NCI-H1694 (cell line): ENCODE data around the gene PCP2.
A peak's percentile ranks its signal among the peaks of the same experiment; 100 is the strongest.

Source experiments
- DNase-seq: peaks from one replicate; lab custom pipeline; 2025; lab: John Stamatoyannopoulos, UW

The PCP2 gene

DNA sequence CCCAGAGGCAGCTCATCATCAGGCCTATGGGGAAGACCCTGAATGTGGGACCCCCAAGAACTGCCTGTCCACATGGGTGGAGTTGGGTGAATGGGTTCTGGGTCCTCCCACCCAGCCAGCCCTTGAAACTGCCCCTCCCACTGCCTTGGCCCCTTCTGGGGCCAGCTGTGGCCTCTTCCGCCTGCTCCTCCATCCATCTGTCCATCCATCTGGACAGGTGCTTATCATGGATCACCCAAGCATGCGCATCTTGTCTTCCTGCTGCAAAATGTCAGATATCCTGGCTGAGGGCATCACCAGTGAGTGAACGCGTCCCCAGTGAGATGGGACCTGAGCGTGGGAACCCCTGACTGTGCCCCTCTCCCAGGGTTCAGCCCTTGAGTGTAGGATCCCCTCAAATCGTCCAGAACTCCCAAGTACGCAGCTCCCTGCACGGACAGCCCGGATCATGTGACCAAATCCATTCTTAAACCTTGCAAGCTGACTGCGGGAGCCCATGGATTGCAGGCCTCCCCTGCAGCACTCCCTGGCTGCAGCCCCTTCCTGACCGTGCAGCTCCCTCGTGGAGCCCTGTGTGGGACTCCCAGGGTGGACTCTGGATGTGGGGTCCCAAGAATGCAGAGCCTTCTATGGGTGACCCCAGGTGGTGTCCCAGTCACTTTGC is 5.4 kb upstream of the PCP2 start:
- no peak for DNase-seq

DNA sequence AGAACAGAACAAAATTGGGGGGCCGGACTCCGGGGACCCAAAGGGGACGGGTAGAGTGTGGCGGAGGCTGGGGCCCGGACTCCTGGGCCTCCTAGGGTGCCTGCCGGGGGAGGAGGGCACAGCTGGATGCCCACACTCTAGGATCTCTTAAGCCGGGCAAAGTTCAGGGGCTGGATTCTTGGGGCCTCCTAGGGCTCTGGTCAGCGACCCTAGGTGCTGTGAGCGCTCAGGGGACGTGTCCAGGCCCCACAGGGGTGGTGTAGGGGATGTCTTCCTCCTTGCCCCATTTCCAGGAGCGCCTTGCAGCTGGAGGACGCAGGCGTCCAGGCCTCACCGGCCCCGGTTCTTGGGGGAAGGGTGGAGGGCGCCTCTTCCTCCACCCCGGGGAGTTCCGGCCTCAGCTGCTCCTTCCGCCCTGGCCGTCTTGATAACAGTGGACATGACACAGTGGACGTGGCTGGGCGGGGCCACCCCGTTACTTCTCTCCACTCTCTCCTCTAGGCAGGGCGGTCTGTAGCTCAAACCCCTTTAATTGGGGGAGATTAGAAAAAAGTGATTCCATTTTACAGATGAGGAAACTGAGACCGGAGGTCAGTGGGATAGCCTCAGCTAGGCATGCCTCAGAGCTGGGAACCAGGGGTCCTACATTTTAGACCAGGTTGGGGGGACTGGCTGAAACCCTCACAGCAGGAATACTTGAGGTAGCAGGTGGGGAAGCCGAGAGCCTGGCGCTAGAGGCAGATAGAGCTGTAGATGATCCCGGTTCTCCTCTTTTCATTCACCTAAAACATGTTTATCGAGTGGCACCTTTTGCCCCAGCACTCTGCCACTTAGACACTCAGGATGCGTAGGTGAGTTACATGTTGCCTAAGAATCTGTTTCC is 4.1 kb upstream of the PCP2 start:
- no peak for DNase-seq

DNA sequence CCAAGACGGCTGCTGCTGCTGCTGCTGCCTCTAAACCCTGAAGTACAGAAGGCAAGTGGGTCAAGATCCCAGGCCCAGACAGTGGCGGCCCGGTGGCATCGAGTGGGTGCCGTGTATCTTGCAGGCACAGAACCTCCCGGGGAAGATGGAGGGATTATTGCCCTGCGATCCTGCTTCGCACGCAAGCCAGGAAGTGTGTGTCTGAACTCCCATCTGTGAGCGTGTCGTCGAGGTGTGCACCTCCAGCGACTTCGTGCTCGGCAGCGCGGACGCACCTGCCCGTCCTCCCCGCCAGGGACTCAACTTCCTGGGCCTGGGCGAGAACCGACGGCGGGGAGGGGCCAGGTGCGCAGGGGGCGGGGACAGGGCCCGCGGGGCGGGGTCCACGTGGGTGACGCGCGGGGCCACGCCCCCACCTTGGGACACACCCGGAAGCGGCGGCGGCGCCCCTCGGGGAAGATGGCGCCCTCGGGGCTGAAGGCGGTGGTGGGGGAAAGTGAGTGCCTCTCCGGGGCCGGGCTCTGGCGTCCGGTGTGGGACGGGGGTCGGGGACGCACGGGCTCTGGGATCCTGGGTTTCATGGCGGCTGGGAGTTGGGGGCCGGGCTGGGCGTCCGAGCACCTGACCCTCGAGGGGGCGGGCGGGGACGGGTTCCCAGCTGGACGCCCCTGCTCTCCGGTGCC is 3.3 kb upstream of the PCP2 start, which contains the start of gene STXBP2:
STXBP2 (plus strand) TSS at position 420 of the 683 bp plus-strand sequence; CDS start at position 460, 40 bp downstream.
- DNase-seq = no peak

DNA sequence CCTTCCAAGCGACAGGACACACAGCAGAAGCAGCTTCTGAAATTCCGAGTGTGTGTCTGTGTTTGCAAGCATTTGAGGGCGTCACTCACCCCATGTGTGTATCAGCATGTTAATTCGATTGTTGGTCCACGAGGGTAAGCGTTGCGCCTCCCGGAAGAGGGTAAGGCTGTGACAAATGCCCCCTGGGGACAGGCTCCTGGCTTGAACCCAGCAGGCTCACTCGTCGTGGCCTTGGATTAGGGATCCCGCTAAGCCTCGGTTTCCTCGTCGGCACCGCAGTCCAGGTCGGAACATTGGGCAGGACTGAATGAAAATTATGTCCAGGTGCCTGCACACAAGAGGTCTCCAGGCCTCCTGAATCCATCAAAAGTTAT is 2.8 kb upstream of the PCP2 start:
- no peak for DNase-seq

DNA sequence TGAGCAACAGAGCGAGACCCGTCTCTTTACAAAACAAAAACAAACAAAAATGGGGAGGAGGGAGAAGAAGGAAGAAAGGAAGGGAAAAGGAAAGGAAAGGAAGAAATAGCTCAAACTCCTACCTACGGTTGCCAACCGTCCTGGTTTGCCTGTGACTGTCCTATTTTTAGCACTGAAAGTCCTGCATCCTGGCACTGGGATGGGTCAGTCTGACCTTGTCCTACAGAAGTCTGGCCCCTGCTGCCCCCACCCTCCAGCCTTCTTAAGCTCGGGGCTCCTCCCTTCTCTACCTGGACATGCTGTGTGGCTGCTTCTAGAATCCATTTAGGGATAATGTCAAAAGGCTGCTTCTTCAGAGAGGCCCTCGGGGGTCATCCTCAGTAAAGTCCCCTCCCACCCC is 2.2 kb upstream of the PCP2 start:
- no peak for DNase-seq

DNA sequence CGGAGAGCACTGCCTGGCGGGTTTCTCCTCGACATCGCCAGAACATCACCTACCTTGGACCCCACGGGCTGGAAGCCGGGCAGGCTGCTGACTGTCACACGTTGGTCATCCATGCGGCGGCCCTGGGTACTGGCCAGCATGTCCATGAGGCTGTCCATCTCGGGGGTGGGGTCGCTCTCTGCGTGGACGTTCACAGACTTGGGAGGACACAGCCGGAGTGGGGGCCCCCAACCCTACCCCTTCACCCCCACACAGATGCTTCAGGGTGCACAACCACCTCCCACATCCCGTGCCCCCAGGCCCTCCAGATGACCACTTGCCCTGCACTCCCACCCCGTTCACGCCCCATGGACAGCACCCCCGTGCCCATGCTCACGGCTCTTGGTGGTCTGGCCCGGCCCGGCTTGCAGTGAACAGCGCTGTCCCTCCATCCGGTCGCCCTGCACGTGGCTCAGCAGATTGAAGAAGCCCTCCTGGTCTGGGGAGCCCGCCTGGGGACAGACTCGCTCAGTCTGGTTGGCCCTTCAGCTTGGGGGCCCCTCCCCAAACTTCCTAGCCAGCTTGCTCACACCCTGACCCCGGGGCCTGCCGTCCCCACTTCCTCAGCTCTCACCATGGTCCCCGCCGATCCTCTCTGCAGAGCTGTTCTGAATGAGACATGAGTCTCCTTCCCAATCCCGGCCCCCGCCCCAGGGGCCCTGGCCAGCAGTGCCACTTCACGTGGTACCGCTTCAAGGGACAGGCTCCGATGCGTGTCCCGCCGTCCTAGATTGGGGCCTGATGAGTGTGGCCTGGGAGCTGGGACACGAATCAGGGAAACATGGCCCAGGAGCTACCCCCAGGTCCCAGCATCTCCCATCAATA is 947 bp downstream of the PCP2 start:
- DNase-seq = no peak

DNA sequence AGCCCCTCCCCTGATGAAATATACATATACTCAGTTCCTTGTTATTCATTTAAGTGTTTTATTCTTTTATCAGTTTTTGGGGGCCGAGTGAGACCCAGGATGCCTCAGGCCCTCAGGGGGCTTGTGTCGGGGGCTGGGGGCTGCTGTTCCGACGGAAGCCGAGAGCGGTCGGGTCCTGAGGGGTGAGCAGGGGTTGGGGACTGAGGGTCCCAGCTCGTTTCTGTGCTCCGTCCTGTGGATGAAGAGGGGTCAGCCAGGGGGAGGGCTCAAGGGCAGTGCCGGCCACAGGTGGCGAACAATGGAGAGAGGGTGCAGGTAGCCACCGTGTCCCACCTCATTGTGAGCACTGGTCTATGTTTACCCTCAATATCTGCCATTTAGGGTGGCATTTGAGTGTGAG is 1.9 kb downstream of the PCP2 start:
- DNase-seq = no peak

DNA sequence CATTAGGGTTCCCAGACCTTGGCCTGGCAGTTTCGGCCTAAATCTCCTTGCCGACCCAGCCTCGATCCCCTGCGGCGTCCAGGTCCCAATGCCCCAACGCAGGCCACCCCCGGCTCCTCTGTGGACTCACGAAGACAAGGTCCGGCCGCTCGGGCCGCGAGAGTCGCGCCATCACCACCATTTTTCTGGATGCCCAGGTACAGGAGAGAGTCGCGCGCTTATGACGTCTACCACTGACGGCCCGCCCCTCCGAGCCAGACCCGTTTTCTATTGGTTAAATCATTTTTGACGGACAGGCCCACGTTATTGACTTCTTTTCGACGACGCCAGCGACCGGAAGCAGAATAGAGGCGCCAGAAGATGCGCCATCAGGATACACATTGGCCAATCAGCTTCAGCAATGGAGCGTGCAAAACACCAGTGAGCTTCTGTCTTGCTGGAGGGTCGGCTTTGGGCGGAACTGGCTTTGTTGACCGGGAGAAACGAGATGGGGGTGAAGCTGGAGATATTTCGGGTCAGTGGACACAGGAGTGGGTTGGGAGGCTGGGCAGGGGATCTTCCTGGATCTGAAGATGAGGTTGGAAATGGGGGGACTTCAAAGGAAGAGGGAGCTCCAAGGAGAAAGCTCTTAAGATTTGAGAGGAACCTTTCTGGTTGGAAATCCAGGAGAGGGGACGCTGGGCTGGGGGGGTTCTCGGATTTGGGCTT is 4.0 kb downstream of the PCP2 start, which contains the start of the genes PET100 and XAB2:
PET100 (plus strand) TSS at position 447 of the 708 bp plus-strand sequence; CDS start at position 488, 41 bp downstream.
XAB2 (minus strand) TSS at position 199 of the 708 bp plus-strand sequence; CDS start at position 181, 18 bp downstream.
- DNase-seq = peak; percentile 97

DNA sequence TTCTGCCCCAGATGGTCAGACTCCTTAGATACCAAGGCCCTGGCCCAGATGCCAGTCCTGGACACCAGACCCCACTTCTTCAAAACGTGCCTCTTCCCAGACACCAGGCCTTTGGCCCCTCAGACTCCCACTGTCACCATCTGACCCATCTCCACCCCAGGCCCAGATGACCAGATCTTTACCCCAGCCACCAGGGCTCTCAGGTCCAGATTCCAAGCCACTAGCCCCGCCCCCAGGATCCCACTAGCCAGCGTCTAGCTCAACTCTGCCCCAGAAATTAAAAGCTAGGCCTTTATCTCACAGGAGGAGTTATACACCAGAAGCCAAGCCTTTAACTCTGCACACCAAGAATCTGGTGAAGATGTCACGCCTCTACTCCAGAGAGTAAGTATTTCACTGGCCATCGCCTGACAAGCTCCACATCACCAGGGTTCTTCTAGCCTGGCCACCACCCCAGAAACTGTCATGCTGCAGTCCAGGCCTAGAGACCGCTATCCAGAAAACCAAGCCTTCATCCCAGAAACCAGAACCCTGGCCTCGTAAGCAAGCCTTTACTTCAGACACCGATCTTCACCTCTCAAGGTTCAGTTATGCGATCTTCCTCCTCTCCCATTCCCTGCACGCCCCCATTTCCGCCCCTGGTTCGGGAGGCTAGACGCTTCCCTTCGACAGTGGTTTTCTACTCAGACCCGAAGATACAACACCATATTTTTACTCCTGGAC is 4.8 kb downstream of the PCP2 start:
- no peak for DNase-seq

DNA sequence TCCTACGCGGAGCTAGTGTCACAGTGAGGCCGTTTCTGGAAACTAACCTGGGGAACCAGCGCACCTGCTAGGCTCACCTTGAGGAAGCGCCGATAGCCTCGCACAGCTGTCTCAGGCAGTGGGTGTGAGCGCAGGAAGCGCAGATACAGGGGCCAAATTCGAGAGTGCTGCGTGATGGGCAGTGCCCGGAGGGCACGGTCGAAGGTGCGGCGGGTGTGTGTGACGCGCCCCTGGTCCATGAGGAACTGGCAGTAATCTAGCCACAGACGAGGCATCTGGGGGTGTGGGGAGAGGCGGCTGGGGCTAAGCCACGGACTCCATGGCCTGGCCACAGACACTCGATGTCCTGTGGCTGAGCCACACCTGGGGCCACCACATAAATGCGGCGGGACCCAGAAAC is 6.4 kb downstream of the PCP2 start:
- no peak for DNase-seq

DNA sequence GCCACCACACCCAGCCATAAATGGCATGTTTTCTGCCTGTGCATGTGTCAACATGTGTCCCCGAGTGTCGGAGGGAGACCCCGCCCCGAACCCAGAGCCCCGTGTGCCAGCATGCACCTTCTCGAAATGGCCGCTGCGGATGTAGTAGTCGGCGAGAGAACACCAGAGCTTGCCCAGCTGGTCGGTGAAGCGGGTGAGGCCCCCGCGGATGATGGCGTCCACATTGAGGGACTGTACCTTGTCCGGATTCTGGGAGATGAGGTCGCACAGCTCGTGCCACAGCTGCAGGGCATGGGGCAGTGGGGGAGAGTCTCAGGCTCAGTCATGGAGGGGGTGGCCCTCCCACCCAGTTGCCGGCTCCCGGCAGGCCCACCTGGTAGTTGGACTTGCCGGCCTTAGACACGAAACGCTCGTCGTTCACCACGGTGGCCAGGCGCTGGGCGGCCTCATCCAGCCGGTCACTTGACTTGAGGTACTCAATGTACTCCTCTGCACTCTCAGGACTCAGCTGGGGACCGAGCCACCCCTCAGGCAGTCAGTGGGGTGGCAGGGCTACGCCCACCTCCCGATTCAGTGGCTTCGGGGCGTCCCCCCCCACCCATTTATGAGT is 7.7 kb downstream of the PCP2 start:
- no peak for DNase-seq

DNA sequence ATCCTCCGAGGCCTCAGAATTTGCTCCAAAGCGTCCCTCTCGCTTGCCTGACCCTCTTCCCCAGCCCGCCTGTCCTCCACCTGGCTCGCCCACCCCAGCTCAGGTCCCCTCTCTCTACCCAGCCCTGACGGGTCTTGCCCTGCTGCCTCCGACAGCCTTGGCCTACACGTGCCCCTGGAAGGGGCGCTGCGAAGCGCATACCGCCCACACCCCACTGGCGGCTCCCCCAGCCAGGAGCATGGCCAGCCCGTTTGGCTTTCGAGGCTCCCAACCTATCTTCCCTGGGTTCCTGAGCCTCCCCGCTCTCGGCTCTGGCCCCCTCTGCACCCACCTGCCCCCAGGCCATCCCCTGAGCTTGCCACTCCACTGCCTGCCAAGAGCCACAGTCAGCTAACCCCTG is 8.7 kb downstream of the PCP2 start:
- no peak for DNase-seq

DNA sequence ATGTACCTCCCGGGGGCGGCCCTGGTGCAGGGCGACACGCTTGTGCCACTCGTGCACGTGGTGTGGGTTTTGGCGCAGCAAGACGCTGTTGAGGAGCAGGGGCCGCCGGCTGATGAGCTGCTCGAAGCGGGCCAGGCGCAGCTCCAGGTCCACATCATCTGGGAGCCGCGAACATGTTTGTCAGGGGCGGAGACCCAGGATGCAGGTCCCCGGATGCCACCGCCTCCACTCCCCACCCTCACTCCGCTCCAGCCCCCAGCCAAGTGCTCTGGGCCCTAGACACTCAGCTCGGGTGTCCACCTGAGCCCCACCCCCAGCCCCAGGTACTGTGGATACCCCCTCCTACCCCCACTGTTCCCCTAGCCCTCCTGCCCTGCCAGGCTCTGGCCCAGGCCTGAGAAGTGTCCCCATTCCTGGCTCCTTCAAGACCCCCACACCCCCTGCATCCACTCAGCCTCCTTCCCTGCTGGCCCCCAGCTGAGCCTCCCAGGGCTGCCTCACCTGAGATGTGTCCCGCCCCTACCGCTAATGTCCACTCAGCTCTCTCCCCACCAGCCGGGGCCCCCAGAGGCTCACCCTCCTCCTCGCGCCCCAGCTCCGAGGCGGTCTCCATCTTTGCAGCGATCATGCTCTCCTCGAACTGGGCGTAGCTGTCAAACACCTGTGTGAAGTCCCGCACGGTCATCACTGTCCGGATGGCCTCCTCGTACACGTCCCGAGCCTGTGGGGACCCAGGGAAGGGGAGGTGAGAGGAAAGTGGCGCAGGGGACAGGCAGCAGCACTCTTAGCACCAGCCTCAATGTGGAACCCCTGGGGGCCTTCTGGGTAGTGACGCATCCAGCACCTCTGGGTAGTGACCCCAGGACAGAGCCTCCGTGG is 9.6 kb downstream of the PCP2 start:
- DNase-seq = no peak

DNA sequence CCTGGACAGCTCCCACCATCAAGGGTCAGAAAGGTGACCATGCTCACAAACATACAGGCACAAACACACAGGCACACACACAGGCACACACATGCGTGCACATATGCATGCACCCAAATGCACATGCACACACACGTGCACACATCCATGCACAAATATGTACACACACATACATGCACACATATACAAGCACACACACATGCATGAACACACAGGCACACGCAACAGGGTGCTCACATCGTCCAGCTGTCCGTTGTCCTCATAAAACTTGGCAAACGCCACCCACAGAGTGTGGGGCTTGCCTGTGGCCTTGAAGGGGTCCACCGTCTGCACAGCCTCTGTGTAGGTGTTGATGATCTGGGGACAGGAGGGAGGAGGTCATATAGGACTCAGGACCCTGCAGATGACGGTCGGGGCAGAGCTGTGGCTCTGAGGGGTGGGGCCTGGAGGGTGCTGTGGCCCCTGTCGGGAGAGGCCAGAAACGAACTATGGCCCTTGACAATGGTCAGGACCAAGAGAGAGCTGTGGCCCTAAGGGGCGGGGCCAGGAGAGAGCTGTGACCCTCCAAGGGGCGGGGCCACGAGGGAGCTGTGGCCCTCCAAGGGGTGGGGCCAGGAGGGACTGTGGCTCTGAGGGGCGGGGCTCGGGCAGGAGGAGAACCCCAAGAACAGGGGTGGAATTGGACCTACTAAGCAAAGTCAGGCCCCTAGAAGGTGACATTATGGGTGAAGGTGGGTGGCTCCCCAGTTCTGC is 10.4 kb downstream of the PCP2 start:
- no peak for DNase-seq

DNA sequence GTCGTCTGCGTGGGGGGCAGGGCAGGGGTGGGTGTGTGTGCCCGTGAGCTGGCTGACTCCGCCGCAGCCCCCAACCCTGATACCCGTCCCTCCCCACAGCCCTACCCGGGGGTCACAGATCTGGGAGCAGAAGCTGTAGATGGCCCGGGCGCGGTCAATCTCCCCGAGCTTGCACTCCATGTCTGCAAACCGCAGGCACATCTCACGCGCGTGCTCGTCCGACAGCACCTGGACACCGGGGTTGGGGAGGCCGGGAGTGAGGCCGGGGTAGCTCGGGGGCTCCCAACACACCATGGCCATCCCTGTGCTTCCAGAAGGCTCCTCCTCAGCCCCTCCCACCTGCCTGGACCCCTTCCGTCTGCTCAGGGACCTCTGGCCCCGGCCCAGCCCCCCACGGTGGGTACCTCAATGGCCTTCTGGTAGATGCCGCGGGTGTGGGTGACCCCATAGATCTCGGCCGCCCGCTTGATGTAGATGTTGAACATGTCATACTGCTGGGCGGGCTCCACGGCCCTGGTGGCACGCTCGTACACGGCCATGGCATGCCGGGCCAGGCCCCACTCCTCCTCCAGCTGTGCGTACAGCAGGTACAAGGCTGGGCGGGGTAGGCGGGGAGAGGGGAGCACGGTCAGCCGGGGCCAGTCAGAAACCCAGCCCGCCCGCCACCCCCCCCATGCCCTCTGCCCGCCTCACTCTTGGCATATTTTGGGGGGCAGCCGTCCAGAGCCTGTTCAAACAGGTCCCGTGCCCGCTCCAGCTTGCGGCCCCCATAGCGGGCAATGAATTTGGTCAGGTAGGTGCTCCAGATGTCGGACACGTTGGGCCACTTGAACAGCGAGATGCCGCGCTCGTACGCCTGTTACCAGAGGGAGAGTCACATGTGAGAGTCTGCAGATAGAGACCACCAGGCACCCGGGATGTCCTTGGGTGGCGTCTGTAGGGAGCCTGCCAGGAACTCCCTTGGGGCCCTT is 12.8 kb downstream of the PCP2 start:
- no peak for DNase-seq

DNA sequence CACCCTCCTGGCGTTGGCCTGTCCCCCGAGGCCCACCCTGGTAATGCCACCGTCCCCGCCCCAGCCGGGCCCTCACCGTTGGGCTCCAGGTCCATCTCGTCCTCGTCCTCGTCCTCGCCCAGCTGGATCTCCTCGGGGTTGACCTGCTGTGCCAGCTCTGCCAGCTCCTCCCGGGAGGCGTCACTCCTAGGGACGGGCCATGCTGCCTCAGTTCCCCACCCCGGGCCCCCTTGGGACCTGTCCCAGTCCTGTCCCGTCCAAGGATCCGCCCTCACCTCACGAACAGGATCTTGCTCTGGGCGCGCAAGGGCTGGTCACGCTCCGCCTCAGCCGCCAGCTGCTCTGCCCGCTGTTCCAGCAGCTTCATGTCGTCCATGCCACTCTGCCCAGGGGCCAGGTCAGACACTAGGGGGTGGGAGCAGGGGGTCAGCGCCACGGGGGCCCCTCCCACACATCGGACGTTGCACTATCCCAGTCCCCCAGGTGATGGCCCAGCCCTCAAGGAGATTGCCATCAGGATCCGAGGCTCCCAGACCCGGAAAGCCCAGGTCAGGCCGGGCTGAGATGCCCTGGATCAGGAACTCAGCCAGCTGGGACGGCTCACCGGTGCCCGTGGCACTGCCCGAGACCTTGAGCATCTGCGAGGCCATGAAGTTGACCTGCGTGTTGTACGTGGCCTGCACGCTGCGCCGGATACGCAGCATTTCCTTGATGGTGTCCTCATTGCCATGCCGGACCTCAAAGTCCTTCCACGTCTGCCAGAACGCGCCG is 13.7 kb downstream of the PCP2 start:
- no peak for DNase-seq
